ENCODE results near the gene NPBWR2. TPM values are rescaled to one million over a fixed set of nuclear protein-coding genes. Genes with fewer than 3 reads are reported as not detected.

NPBWR2 gene, protein sequence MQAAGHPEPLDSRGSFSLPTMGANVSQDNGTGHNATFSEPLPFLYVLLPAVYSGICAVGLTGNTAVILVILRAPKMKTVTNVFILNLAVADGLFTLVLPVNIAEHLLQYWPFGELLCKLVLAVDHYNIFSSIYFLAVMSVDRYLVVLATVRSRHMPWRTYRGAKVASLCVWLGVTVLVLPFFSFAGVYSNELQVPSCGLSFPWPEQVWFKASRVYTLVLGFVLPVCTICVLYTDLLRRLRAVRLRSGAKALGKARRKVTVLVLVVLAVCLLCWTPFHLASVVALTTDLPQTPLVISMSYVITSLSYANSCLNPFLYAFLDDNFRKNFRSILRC
- total RNA-seq (2012; rRNA removed): not detected in 2 replicates

DNA sequence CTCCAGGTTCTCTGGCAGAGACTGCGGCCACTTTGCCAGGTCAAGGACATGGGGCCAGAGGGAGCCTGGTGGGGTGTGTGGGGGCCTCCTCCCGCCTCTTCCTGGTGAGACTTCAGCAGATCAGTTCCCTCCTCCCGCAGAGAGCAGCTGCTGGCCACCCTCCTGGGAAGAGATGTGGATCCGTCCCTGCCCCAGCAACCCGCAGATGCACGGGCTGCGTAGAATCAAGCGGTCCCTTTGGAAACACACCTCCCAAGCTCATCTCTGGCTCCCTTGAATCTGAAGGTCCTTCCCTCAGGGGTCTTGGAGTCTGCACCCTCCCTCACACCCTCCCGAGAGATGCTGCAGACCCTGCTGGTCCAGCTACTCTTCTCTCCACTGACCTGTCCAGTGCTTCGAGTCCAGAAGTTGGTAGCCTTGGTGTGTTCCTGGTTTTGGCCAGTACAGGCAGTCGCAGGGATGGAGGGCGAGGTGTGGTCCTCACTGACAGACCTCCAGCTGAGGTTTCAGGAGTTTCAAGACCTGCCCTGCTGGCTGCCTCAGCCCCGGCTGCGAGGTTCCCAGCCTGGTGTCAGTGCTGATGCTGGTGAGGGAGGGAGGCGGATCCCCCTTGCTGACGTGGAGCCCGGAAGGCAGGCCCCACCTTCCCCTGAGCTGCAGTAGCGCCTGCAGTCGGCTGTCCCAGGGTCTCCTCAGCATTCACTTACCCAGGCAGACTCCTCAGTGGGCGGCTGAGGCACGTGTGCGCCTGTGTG, at the start of gene NPBWR2:
TSS of gene NPBWR2 (minus strand) at position 585 of the 755 bp plus-strand sequence. CDS start 734 bp downstream, outside the sequence.
- no peaks in the 10 kb centered on the region for H3K9me3 ChIP-seq (replicated peaks; ENCODE audit: low read length)
- no peak within 1 kb of the TSS for H3K4me2 ChIP-seq (ENCODE audit: low read length)
- no peaks in the 10 kb centered on the region for H3K4me1 ChIP-seq (ENCODE audit: control insufficient read depth, insufficient read depth, low read length)
- peaks cover 47% of the 10 kb centered on the region for H3K27me3 ChIP-seq (ENCODE audit: control insufficient read depth, insufficient read depth, low read length)
- H3K9ac ChIP-seq (ENCODE audit: low read depth, low read length): no peak within 1 kb of the TSS
- H3K4me3 ChIP-seq (ENCODE audit: low read length): no peak within 1 kb of the TSS
- no peaks in the 10 kb centered on the region for H3K36me3 ChIP-seq (ENCODE audit: insufficient read depth, low read length)

DNA sequence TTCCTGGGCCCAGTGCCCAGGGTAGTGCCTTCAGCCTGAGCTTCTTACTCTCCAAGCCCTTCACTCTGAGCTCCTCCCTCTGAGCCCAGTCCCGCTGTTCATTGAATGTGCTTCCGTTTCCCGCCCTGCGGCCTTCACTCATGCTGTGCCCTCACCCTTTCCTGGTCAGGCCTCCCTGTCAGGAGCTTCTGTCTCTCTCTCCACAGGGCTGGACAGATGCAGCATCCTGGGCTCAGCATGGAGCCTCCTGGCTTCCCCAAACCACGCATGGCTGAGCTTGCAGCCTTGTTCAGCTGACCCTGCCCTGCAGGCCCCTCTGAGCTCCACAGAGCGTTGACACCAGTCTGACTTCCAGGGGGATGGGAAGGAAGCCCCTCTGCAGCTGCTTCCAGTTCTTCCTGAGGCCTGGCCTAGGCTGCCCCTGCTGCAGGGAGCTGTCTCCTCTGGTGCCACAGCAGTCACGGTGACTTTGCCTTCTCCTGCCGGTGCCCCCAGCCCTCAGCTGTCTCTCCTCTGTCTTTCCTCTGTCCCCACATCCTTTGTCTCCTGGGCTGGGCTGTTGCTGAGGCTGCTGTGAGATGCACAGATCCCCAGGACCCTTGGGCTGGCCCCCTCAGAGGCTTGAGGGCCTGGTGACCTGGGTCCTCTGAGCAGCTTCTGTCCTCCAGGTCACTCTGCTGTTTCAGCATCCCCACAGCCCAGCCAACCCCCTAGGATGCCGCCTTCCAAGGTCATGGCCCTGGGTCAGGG, 48.9 kb upstream of the NPBWR2 start:
- Histone ChIP-seq H3K9me3 (replicated peaks; ENCODE audit: low read length) (no peaks in the 10 kb centered on the region), H3K9ac (ENCODE audit: low read depth, low read length) (no peak overlapping the region), H3K36me3 (ENCODE audit: insufficient read depth, low read length) (no peaks in the 10 kb centered on the region), H3K4me3 (ENCODE audit: low read length) (no peak overlapping the region), H3K27me3 (ENCODE audit: control insufficient read depth, insufficient read depth, low read length) (peaks cover 46% of the 10 kb centered on the region), H3K4me2 (ENCODE audit: low read length) (no peak overlapping the region), H3K4me1 (ENCODE audit: control insufficient read depth, insufficient read depth, low read length) (no peaks in the 10 kb centered on the region)

DNA sequence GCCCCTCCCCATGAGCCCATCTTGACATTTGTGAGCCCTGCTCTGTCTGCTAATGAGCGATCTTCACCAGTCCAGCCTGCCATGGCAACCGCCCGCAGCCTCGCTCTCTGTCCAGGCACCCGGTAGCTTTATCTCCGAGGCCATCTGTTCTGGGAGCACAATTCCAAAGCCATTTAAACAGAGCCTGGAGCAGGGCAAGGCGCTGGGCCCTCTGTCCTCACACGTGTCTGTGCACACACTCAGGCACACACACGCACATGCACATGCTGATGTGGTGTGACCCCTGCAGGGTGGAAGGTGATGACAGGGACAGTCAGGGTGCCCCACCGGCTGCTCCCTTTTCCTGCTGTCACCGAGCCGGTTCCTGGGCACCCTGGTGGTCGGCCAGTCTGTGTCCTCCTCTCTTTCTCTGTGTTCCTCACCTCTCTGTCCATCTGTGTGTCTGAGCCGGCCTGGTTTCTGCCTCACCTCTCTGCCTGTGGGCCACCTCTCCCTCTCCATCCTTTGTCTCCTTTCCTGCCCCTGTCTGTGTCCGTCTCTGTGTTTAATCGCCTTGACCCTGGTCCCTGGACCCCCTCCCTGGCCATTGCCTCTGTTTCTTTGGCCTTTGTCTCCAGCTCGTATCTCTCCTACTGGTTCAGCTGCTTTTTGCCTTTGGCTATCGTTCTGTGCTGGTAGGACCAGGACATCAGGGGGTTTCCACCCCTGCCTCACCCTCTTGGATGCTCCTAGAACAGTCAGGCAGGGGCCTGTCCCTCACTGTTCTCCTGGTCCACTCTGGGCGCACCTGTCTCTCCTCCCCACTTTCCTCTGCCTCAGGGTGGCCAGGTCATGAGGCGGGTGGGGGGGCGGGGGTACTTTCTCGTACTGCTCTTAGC, 48.1 kb upstream of the NPBWR2 start:
- no peak overlapping the region for H3K4me2 ChIP-seq (ENCODE audit: low read length)
- H3K9ac ChIP-seq (ENCODE audit: low read depth, low read length): no peak overlapping the region
- H3K4me3 ChIP-seq (ENCODE audit: low read length): no peak overlapping the region
- H3K4me1 ChIP-seq (ENCODE audit: control insufficient read depth, insufficient read depth, low read length): no peaks in the 10 kb centered on the region
- no peaks in the 10 kb centered on the region for H3K9me3 ChIP-seq (replicated peaks; ENCODE audit: low read length)
- H3K27me3 ChIP-seq (ENCODE audit: control insufficient read depth, insufficient read depth, low read length): peaks cover 38% of the 10 kb centered on the region
- no peaks in the 10 kb centered on the region for H3K36me3 ChIP-seq (ENCODE audit: insufficient read depth, low read length)

DNA sequence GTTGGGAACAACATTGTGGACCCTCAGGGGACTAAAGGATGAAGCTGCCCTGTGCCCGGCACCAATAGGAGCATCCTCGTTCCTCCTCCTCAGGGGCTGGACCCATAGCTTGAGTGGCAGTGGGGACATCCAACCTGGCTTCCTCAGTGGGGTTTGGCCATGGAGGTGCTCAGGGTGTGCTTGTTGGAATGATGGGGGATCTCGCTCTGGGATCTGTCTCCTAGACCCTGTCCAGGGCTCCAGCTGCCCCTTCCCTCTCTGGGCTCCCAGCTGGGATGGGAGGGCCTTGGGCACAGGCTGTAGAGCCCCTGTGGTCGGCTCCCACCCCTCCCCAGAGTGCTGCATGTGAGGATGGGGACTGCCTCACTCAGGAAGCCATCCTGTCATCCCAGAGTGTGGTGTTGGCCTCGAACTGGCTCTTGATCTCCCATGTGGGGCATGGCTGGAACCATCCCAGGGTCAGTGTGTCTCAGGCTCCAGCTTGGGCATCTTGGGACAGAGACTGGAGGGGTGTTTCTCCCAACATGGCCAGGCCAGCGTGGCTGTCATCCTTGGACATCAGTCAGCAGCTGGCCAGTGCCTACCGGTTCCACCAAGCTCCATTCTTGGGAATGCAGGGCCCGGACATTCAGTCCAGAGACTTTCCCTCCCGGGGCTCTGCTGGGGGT, 47.4 kb upstream of the NPBWR2 start:
- no peaks in the 10 kb centered on the region for H3K9me3 ChIP-seq (replicated peaks; ENCODE audit: low read length)
- H3K9ac ChIP-seq (ENCODE audit: low read depth, low read length): no peak overlapping the region
- no peaks in the 10 kb centered on the region for H3K4me1 ChIP-seq (ENCODE audit: control insufficient read depth, insufficient read depth, low read length)
- H3K4me3 ChIP-seq (ENCODE audit: low read length): no peak overlapping the region
- no peaks in the 10 kb centered on the region for H3K36me3 ChIP-seq (ENCODE audit: insufficient read depth, low read length)
- H3K27me3 ChIP-seq (ENCODE audit: control insufficient read depth, insufficient read depth, low read length): peaks cover 30% of the 10 kb centered on the region
- no peak overlapping the region for H3K4me2 ChIP-seq (ENCODE audit: low read length)

DNA sequence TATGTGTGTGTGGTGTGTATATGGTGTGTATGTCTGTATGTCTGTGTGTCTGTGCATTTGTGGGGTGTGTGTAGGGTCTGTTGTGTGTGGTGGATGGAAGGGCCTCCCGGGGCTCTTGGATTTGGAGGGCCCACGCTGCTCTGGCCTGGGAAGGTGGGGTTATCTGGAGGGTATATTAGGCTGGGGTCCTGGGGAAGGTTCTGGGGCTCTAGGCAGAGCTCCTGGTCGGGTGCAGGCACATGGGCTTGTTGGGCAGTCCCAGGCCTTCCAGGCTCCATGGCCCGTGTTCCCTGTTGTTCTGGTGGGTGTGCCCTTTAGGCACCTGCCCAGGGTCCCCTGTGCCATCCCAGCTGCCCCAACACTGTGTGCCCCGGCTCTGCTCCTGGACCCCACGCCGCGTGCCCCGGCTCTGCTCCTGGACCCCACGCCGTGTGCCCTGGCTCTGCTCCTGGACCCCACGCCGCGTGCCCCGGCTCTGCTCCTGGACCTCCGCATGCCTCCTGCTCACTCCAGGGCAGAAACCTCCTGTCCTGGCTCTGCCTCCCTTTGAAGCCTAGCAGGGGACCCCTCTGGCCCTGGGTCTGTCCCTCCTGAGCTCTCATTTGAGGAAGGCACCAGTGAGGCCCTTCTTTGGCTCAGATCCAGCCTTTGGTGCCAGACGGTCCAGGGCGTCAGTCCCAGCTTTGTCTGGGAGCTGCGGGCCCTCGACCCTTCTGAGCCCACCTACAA, 46.7 kb upstream of the NPBWR2 start:
- H3K4me2 ChIP-seq (ENCODE audit: low read length): no peak overlapping the region
- H3K9ac ChIP-seq (ENCODE audit: low read depth, low read length): no peak overlapping the region
- no peaks in the 10 kb centered on the region for H3K36me3 ChIP-seq (ENCODE audit: insufficient read depth, low read length)
- H3K9me3 ChIP-seq (replicated peaks; ENCODE audit: low read length): no peaks in the 10 kb centered on the region
- no peak overlapping the region for H3K4me3 ChIP-seq (ENCODE audit: low read length)
- H3K4me1 ChIP-seq (ENCODE audit: control insufficient read depth, insufficient read depth, low read length): no peaks in the 10 kb centered on the region
- H3K27me3 ChIP-seq (ENCODE audit: control insufficient read depth, insufficient read depth, low read length): peaks cover 24% of the 10 kb centered on the region

- peaks cover 24% of the 10 kb centered on the region for H3K27me3 ChIP-seq (ENCODE audit: control insufficient read depth, insufficient read depth, low read length)
- no peak overlapping the region for H3K4me3 ChIP-seq (ENCODE audit: low read length)
- H3K4me1 ChIP-seq (ENCODE audit: control insufficient read depth, insufficient read depth, low read length): no peaks in the 10 kb centered on the region
- no peaks in the 10 kb centered on the region for H3K9me3 ChIP-seq (replicated peaks; ENCODE audit: low read length)
- H3K9ac ChIP-seq (ENCODE audit: low read depth, low read length): no peak overlapping the region
- no peaks in the 10 kb centered on the region for H3K36me3 ChIP-seq (ENCODE audit: insufficient read depth, low read length)
- H3K4me2 ChIP-seq (ENCODE audit: low read length): no peak overlapping the region
Observed at GRCh38 chr20:64153410-64153809, 46.0 kb upstream of the NPBWR2 start.

- Histone ChIP-seq H3K4me3 (ENCODE audit: low read length) (no peak overlapping the region), H3K27me3 (ENCODE audit: control insufficient read depth, insufficient read depth, low read length) (peaks cover 24% of the 10 kb centered on the region)
Observed at GRCh38 chr20:64152906-64153305, 45.5 kb upstream of the NPBWR2 start.

DNA sequence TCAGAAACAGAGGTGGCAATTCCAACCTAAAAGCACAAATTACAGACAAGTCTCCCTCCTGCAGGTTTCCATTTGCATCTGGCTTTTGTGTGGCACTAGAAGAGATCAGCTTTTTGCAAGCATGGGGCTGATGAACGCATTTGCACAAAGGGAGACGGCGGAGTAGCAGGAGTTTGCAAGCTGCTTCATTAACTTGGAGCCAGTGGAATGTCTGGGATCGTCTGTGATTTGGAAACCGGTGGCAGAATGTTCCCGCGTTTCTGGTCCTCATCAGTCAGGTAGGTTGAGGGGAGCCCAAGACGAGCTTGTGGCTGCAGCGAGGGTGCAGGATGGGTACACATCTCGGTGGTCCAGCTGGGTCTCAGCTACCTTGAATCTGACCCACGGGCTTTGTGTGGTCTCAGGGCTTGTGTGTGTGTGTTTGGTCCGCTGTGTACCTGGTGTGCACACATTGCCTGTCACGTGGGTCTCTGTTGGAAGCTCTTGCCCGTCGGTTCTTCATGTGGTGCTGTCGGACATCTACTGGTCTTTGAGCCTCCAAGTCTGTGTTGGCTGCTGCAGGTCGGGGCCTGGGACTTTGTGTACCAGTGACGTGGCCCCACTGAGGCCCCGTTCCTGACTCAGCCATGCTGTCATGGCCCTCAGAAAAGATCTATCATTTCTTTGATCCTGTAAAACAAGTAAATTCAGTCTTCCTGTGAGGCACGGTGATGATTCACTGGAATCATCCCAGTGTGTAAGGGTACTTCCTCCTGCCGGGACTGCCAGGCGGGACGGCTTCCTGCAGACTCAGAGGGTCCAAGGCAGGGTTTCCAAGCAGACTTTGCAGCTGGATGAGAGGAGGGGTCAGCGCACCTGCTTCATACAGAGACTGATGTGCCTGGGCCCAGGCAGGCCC, 44.5 kb upstream of the NPBWR2 start:
- no peak overlapping the region for H3K4me2 ChIP-seq (ENCODE audit: low read length)
- H3K9me3 ChIP-seq (replicated peaks; ENCODE audit: low read length): no peaks in the 10 kb centered on the region
- no peak overlapping the region for H3K4me3 ChIP-seq (ENCODE audit: low read length)
- H3K27me3 ChIP-seq (ENCODE audit: control insufficient read depth, insufficient read depth, low read length): peaks cover 24% of the 10 kb centered on the region
- no peaks in the 10 kb centered on the region for H3K4me1 ChIP-seq (ENCODE audit: control insufficient read depth, insufficient read depth, low read length)
- H3K9ac ChIP-seq (ENCODE audit: low read depth, low read length): no peak overlapping the region
- no peaks in the 10 kb centered on the region for H3K36me3 ChIP-seq (ENCODE audit: insufficient read depth, low read length)

More at GRCh38 chr20:64152906-64153305, 45.5 kb upstream of the NPBWR2 start:
- Histone ChIP-seq H3K4me1 (ENCODE audit: control insufficient read depth, insufficient read depth, low read length) (no peaks in the 10 kb centered on the region), H3K9ac (ENCODE audit: low read depth, low read length) (no peak overlapping the region), H3K4me2 (ENCODE audit: low read length) (no peak overlapping the region), H3K9me3 (replicated peaks; ENCODE audit: low read length) (no peaks in the 10 kb centered on the region), H3K36me3 (ENCODE audit: insufficient read depth, low read length) (no peaks in the 10 kb centered on the region)

GRCh38 chr20:64150756-64151632, 43.6 kb upstream of the NPBWR2 start:
- H3K4me1 ChIP-seq (ENCODE audit: control insufficient read depth, insufficient read depth, low read length): no peaks in the 10 kb centered on the region
- no peaks in the 10 kb centered on the region for H3K9me3 ChIP-seq (replicated peaks; ENCODE audit: low read length)
- H3K4me2 ChIP-seq (ENCODE audit: low read length): no peak overlapping the region
- H3K27me3 ChIP-seq (ENCODE audit: control insufficient read depth, insufficient read depth, low read length): peaks cover 21% of the 10 kb centered on the region
- H3K4me3 ChIP-seq (ENCODE audit: low read length): no peak overlapping the region
- no peaks in the 10 kb centered on the region for H3K36me3 ChIP-seq (ENCODE audit: insufficient read depth, low read length)
- H3K9ac ChIP-seq (ENCODE audit: low read depth, low read length): no peak overlapping the region
